HG03439 (cell line): Measurements from ENCODE around the gene TNFRSF13B.
"Not testable (repeated sequence)": the region's sequence is repeated elsewhere in the genome, so short reads cannot be mapped to it uniquely, and the experiment has no call there.

Source experiments
- ATAC-seq: cut with Tn5 transposase; IDR thresholded peaks from one replicate; pipeline ENCODE4 v1.9.1; 2021; ENCODE audit warnings: mild to moderate bottlenecking, moderate library complexity; ENCODE audit not compliant: unreplicated experiment

The TNFRSF13B gene

GRCh38 chr17:16928406-16929034 lies 43.4 kb downstream of the TNFRSF13B start:
- no peak for ATAC-seq

GRCh38 chr17:16927641-16928321 lies 44.1 kb downstream of the TNFRSF13B start:
- ATAC-seq: no peak

DNA sequence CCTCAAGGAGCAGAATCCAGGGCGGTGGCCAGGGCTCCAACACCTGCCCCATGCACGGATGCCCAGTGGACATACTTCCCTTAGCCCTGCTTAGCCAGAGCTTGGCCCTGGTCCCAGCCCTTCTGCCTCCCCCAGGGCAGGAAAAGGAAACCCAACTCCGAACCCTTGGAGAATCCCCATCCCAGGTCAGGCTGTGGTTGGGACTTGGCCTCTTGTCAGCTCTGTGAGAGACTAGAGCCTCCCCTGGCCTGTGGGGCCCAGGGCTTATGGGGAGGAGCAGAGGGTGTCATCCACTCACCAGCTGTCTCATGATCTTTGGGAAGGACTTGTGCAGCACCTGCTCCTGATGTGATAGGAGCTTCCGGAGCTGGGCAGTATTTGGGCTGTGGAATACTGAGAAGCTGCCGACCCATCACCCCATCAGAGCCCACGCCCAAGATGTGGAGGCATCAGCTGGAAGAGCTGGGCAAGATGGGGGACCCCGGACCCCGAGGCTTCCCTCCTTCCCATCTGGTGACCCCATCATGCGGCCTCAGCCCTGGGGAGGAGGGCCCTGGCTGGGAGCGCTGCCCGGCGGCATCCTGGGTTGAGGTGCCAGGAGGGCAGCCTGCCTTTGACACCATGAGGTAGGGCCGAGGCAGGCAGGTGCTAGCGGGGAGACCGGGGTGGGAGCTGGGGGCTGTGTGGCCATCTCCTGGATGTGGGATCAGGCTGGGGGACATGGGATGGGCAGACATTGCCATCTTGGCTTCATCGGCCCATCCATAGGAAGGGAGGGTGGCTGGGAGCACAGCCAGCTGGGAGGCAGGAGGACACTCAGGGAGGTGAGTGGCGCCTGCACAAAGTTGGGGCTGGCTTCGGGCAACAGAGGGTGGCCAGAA lies 45.1 kb downstream of the TNFRSF13B start:
- no peak for ATAC-seq

GRCh38 chr17:16926061-16926511 lies 45.8 kb downstream of the TNFRSF13B start:
- no peak for ATAC-seq

- ATAC-seq: no peak
Measured at GRCh38 chr17:16925461-16926060, 46.4 kb downstream of the TNFRSF13B start.

GRCh38 chr17:16924696-16925440 lies 47.0 kb downstream of the TNFRSF13B start:
- ATAC-seq: no peak

DNA sequence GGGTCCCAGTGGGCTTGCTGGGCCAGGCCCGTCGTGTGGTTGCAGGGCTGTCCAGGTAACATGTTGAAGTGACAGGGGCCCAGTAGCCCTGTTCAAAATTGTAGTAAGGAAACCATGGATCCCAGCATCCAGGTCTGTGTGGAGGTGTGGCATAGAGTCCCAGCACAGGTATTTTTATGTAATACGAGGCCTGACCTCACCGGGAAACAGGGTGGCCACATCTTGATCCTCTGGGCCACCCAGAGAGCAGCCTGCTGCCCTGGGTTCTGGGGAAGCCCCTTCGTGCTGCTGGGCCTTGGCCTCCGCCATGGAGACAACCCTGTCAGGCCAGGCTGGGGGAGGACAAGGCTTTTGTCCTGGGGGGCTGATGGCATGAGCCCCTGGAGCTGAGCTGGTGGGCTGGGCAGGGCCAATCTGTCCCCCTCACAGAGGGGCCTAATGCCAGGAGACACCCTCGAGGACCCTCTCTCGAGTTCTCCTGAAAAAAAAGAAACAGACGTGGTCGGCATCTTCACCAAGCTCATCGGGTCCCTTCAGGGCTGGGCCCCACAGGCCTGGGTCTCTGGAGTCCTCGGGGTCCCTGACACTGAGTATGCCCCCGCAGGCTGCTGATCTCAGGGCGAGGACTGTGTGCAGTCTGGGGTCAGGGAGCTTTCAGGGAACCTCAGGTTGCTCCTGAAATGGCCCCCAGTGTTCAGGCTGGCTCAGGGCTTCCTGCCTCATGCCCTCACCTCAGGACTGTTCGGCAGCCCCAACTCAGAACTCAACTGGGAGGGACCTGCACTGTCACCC lies 47.8 kb downstream of the TNFRSF13B start:
- no peak for ATAC-seq

- no peak for ATAC-seq
Measured at GRCh38 chr17:16923097-16923903, 48.6 kb downstream of the TNFRSF13B start.

DNA sequence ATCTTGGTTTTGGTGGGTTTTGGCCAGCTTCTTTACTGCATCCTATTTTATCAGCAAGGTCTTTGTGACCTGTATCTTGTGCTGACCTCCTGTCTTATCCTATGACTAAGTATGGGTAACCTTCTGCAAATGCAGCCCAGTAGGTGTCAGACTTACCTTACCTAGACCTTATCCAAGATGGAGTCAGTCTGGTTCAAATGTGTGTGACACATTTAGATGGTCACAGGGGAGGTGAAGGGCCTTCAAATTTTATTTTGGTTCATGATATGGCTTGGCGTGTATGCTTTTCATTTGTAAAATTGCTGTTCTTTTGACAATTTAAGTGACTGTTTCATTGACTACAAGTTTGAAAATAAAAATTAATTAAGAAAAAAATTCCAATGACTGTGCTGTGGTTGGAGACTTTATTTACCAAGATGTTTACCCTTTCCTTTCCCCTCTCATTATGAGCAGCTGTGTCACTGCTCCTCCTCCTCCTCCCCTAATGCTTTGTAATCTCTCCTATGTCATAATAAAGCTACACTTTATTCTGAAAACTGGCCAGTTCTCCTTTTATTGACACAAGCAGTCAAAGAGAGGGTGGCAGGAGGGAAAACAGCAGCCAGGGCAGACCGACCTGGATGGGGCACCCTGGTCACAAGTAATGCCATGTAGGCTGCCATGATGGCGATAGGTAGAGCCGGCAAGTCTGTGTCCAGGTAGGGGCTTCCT lies 49.4 kb downstream of the TNFRSF13B start:
- no peak for ATAC-seq

GRCh38 chr17:16921451-16921850 lies 50.5 kb downstream of the TNFRSF13B start:
- not testable (repeated sequence) for ATAC-seq

GRCh38 chr17:16920628-16921020 lies 51.3 kb downstream of the TNFRSF13B start:
- no peak for ATAC-seq

DNA sequence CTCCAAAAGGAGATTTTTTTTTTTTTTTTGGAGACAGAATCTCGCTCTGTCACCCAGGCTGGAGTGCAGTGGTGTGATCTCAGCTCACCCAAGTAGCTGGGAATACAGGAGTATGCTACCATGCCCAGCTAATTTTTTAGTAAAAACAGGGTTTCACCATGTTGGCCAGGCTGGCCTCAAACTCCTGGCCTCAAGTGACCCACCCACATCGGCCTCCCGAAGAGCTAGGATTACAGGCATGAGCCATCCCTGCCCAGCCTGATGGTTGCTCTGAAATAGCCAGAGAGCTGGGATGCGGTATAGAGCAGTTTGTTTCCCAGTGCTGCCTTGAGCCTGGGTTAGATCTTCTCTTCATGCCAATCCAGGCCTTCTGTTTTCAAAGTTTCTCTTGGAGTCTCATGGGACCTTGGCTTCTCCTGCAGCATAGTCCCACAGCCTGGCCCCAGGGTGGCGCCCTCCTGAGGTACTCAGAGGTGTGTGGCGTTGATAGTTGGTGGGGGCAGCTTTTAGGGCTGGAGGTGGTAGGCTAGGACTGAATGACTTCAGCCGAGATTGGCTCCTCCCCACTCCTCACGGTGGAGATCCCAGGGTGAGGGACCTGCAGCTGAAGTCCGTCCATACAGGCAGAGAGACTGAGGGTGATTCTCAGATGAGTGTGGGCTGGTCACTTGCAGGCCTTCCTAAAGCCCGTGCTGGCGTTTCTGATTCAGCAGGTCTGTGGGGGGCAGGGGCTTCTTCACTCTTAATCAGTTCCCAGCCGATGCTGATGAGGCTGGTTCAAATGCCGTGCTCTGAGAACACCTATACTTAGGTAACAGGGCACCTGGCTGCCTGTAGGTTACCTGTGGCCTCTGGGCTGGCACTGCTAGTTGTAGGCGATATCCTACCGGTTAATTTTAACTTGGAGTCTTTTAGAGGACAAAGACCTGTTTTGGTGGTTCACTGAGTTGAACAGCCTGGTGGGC lies 52.0 kb downstream of the TNFRSF13B start:
- no peak for ATAC-seq

- no peak for ATAC-seq
Measured at GRCh38 chr17:16918443-16918842, 53.5 kb downstream of the TNFRSF13B start.

- no peak for ATAC-seq
Measured at GRCh38 chr17:16917671-16918394, 54.1 kb downstream of the TNFRSF13B start.

DNA sequence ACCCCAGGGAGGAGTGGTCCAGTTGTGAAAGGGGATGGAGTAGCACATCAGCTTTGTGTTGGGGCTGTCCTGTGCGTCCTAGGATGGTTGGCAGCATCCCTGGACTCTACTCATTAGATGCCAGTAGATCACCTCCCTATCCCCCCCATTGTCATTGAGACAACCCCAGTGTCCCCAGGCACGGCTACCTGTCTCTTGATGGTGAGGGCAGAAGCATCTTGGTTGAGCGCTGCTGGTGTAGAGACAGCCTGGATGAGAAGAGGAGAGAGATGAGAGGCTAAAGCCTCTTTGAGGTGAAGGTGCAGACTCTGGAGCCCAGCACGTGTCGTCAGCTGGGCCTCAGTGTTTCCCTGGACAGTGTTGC lies 55.4 kb downstream of the TNFRSF13B start:
- ATAC-seq: no peak

DNA sequence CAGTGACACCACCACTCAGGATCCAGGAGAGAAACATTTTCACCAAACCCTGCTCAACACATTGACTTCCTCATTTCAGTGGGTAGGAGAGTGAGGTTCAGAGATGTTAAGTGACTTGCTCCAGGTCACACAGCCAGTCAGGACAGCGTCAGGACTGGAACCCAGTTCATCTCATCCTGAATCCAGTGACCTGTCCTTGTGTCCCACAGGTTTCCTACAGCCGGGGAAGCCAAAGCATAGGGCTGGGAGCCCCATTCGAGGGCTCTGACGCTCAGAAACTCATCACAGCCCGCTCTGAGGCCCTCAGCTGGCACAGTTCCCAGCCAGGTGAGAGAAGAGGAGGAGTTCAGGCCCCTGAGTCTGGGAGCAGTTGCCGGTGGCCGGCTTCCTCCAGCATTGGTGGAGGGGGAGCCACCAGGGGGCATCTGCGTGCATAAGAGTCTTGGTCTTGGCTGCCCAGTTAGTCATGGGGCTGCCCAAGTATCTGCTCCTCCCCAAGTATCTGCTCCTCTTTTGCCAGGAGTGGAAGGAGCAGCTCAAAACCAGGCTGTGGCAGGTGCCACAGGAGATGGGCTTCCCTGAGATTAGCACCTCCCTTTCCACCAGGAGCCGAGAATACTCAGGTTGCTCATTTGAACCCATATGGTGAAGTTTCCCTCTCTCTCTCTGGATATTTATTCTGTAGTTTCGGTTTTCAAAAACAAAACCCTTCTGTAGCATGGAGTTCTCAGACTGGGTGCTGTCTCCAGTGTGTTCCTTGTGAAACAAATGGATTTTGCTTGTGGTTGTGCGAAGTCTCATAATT lies 56.0 kb downstream of the TNFRSF13B start:
- ATAC-seq: no peak
